ENCODE measurements around the gene SLC16A10.

GRCh38 chr6:111259089-111259831 lies 172.0 kb downstream of the SLC16A10 start:
- no peak for TF ChIP-seq SUZ12 (IDR thresholded peaks at IDR 0.05)
- peak; percentile 99 for TF ChIP-seq L3MBTL2 (conservative IDR thresholded peaks at IDR 0.05)
- TF ChIP-seq SP1 (IDR thresholded peaks at IDR 0.05) = no peak
